ENCODE measurements around the gene CCDC88B. TPM values are rescaled to one million over a fixed set of nuclear protein-coding genes. Genes with fewer than 3 reads are reported as not detected.

CCDC88B gene
- total and polyA plus RNA-seq, 2 of the 8 experiments (the other 6 are each of a cell fraction or from before 2014, with no cell fraction given) = 5.9 to 12.5 TPM

GRCh38 chr11:64305691-64306562, 34.1 kb upstream of the CCDC88B start:
- Histone ChIP-seq H3K4me2 (ENCODE audit: insufficient read depth in 1 of 2, low read depth in 2 of 2, low read length in 2 of 2) (peak overlapping the region; percentile 96 to 98), H2BK5ac (ENCODE audit: low read depth, low read length) (peak overlapping the region; percentile 97; the same call in 1 of the 2 replicates), H4K20me1 (replicated peaks in 1 of 2; ENCODE audit: control insufficient read depth in 1 of 2, insufficient read depth in 2 of 2, low read length in 2 of 2) (peaks cover 2 to 3% of the 10 kb centered on the region in 2 experiments), H3K4ac (replicated peaks; ENCODE audit: insufficient read length, low read depth, low read length) (peak overlapping the region; percentile 99), H3K27me3 (replicated peaks in 1 of 4; ENCODE audit: control insufficient read depth in 3 of 4, extremely low read depth in 1 of 4, insufficient read depth in 3 of 4, low read length in 3 of 4) (peaks cover 0 to 16% (median 4%) of the 10 kb centered on the region in 4 experiments; a peak in 4 of 7 replicates), H2AK5ac (ENCODE audit: low read depth, low read length) (peak overlapping the region; percentile 96; the same call in 1 of the 2 replicates), H3K4me1 (replicated peaks in 1 of 4; ENCODE audit: control insufficient read depth in 3 of 4, insufficient read depth in 4 of 4, low read length in 3 of 4) (peaks cover 3 to 14% (median 12%) of the 10 kb centered on the region in 4 experiments; a peak in 6 of 7 replicates), H4K5ac (ENCODE audit: insufficient read length, low read depth, low read length) (peak overlapping the region; percentile 89), H2BK12ac (ENCODE audit: low read depth, low read length) (peak overlapping the region; percentile 90; the same call in 1 of the 2 replicates), H3K14ac (ENCODE audit: insufficient read length) (no peak overlapping the region), H3K9ac (replicated peaks in 1 of 4; ENCODE audit: extremely low read depth in 1 of 4, low read depth in 3 of 4, low read length in 3 of 4) (peak overlapping the region in 3 of 4 experiments; percentile 4 to 76 (median 55); a peak in 6 of 7 replicates), H2BK20ac (ENCODE audit: low read length) (no peak overlapping the region), H3K23ac (ENCODE audit: insufficient read length) (no peak overlapping the region), H2AFZ (ENCODE audit: low read length) (0 out of 2 replicates have a peak overlapping the region, but pooled peaks have one; percentile 36), H3K9me3 (ENCODE audit: insufficient read depth in 2 of 2, low read depth in 1 of 2, low read length in 1 of 2) (no peaks in the 10 kb centered on the region), H4K8ac (ENCODE audit: extremely low read depth, insufficient read depth, low read length) (0 out of 2 replicates have a peak overlapping the region, but pooled peaks have one; percentile 7), H3K56ac (replicated peaks; ENCODE audit: insufficient read length, low read depth, low read length) (peak overlapping the region; percentile 74), H3K18ac (ENCODE audit: extremely low read depth, low read length) (peak overlapping the region; percentile 95), H3K4me3 (ENCODE audit: extremely low read depth in 1 of 4, insufficient read depth in 2 of 4, low read depth in 3 of 4, low read length in 4 of 4) (peak overlapping the region; percentile 62 to 93 (median 83)), H3K79me2 (ENCODE audit: control insufficient read depth in 1 of 2, insufficient read depth in 2 of 2, low read length in 2 of 2) (peaks cover 0 to 19% of the 10 kb centered on the region in 2 experiments; a peak in 2 of 4 replicates), H2BK15ac (ENCODE audit: low read length) (peak overlapping the region; percentile 88; the same call in 1 of the 2 replicates), H3K36me3 (ENCODE audit: control insufficient read depth in 2 of 4, insufficient read depth in 4 of 4, low read length in 3 of 4) (no peaks in the 10 kb centered on the region), H3K27ac (ENCODE audit: low read depth, low read length) (0 out of 2 replicates have a peak overlapping the region, but pooled peaks have one; percentile 46), H4K91ac (replicated peaks; ENCODE audit: insufficient read length, low read length) (peak overlapping the region; percentile 75), H3K79me1 (ENCODE audit: low read depth, low read length) (peaks cover 12% of the 10 kb centered on the region; the same call in 1 of the 2 replicates), H2BK120ac (replicated peaks; ENCODE audit: low read depth, low read length) (no peak overlapping the region), H3K23me2 (ENCODE audit: low read depth, low read length) (peaks cover 8% of the 10 kb centered on the region; the same call in 1 of the 2 replicates)
- no peak for FAIRE-seq
- CTCF ChIA-PET (ENCODE audit: partially characterized antibody) = interaction anchor here (1.0 to 20.8 kb wide), 6 partner anchors 12 to 101 kb away, joined by 3 to 614 read pairs (median 28); partner anchors contain the start of genes CCDC88B, PPP1R14B, PRDX5 and TRMT112
- POLR2A ChIA-PET (ENCODE audit: partially characterized antibody) = interaction anchor here (1.2 to 5.6 kb wide), 11 partner anchors 9 to 99 kb away, joined by 3 to 57 read pairs (median 6); partner anchors contain the start of genes BAD, FERMT3, GPR137 and PLCB3
- peak in 1 of 2 experiments; percentile 87 for DNase-seq (ENCODE audit: low read depth in 1 of 2, low spot score in 2 of 2)
- 1% methylated on average over 35 of the region's 71 CpGs; no CpG with 5 or more reads in 1 of the 2 experiments for WGBS, 2 experiments (ENCODE audit: extremely low coverage in 1 of 2, insufficient coverage in 1 of 2, insufficient read length in 1 of 2, insufficient replicate concordance in 2 of 2, low coverage in 1 of 2, low lambda C conversion rate in 2 of 2, missing lambda C conversion rate in 1 of 2)
- TF ChIP-seq FOSL1 (IDR thresholded peaks at IDR 0.05; ENCODE audit: insufficient read depth, low read depth, low read length) = no peak
- peak in 1 of 2 experiments; percentile 87; a peak in 2 of 4 replicates for TF ChIP-seq SIN3A (conservative IDR thresholded peaks at IDR 0.05 in 1 of 2, IDR thresholded peaks at IDR 0.05 in 1 of 2; ENCODE audit: low read depth in 1 of 2, low read length in 2 of 2)
- TF ChIP-seq ATF3 (IDR thresholded peaks at IDR 0.05; ENCODE audit: insufficient read depth, low read depth, low read length) = no peak
- TF ChIP-seq SUZ12 (IDR thresholded peaks at IDR 0.05; ENCODE audit: low read length) = no peak
- TF ChIP-seq POLR2AphosphoS5 (IDR thresholded peaks at IDR 0.05; ENCODE audit: low read depth, low read length) = 0 out of 2 replicates have a peak, but pooled peaks have one; percentile 38
- no peak for TF ChIP-seq JUN (IDR thresholded peaks at IDR 0.05; ENCODE audit: low read depth, low read length)
- TF ChIP-seq SP1 (IDR thresholded peaks at IDR 0.05; ENCODE audit: low read depth, low read length) = peak; percentile 36; the same call in 1 of the 2 replicates
- no peak for TF ChIP-seq RBBP5 (IDR thresholded peaks at IDR 0.05; ENCODE audit: borderline replicate concordance, low read depth, low read length)

Measured in H1 (cell line).